Heart left ventricle (tissue), 13 donors: ENCODE data around the gene NUP62.

ENCODE experiments used
- POLR2A ChIP-seq, 2 donors: fragments of 450-650 bp; IDR thresholded peaks; one replicate each; pipeline ENCODE4 v1.6.1; 2017; ENCODE audit warnings: antibody characterized with exemption in 2 of 2, mild to moderate bottlenecking in 2 of 2, moderate library complexity in 2 of 2
- TF ChIP-seq, protein P1 (sequence below), 12 donors: fragments of 200-600 bp; sonication (generic) in 4 of 12; IDR thresholded peaks; one replicate each; pipeline versions ENCODE4 v1.5.0 to v1.8.0; 2018 to 2022; ENCODE audit warnings: antibody characterized with exemption in 12 of 12, mild to moderate bottlenecking in 5 of 12
- donor health status: ischemic (EF 13 %, LVEDD 7.1; RV severe dilation, severe dysfunction).
- donor health status: DM: no; HTN: yes; CAD: no.
- donor health status: DM: no; HTN: no; CAD: no.
- donor health status: ischemic (EF 25% LVEDD 6.9; RV normal size, moderate dysfunction).
- donor health status: ischemic (EF 25% LVEDD 5.7; RV mildly dilated, moderate dysfunction).
- donor health status: ischemic (EF 35%, LVEDD 5.7; RV mildly dilated, moderate dysfunction).
- donor health status: nonischemic (EF 11% LVEDD 7.7; RV severe dilation, severe dysfunction).
- donor health status: DM: yes; HTN: yes; CAD: no.
- donor health status: PGD.
- donor health status: ischemic (EF 29% LVEDD 5.4; RV normal size, mild dysfunction).
- donor health status: nonischemic (EF 23%, LVEDD 6.1; RV moderate dilation, normal function).

DNA sequence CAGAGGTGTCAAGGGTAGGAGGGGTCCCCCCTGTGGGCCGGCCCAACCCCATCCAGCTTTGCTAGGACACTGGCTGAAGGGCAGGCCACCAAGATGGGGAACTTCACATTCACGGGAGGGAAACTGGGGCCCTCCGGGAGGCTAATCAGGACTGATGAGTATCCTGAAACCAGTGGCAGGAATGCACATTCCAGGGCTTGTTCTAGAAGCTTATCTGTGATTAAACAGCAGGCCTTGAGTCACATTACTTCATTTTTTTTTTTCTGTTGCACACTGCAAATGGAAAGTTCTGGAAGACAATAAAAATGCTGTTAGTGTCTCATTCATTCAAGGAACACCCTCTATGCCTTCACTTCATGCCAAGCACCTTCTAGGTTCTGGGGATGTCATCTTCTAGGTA is 47.2 kb upstream of the NUP62 start:
- TF ChIP-seq, protein P1, sequence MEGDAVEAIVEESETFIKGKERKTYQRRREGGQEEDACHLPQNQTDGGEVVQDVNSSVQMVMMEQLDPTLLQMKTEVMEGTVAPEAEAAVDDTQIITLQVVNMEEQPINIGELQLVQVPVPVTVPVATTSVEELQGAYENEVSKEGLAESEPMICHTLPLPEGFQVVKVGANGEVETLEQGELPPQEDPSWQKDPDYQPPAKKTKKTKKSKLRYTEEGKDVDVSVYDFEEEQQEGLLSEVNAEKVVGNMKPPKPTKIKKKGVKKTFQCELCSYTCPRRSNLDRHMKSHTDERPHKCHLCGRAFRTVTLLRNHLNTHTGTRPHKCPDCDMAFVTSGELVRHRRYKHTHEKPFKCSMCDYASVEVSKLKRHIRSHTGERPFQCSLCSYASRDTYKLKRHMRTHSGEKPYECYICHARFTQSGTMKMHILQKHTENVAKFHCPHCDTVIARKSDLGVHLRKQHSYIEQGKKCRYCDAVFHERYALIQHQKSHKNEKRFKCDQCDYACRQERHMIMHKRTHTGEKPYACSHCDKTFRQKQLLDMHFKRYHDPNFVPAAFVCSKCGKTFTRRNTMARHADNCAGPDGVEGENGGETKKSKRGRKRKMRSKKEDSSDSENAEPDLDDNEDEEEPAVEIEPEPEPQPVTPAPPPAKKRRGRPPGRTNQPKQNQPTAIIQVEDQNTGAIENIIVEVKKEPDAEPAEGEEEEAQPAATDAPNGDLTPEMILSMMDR (IDR thresholded peaks at IDR 0.05): no peak
- TF ChIP-seq POLR2A (IDR thresholded peaks at IDR 0.05): no peak
